HG02943 (cell line): ENCODE measurements around the gene ABCG1.
A peak's percentile ranks its signal among the peaks of the same experiment; 100 is the strongest.

Experiments used
- ATAC-seq: cut with Tn5 transposase; IDR thresholded peaks from one replicate; pipeline ENCODE4 v1.9.1; 2021; ENCODE audit warnings: mild to moderate bottlenecking, low read depth, moderate library complexity; ENCODE audit not compliant: unreplicated experiment

The ABCG1 gene

GRCh38 chr21:42230178-42230577 is 11.2 kb downstream of the ABCG1 start:
- ATAC-seq, result no peak

GRCh38 chr21:42230636-42231035 is 11.7 kb downstream of the ABCG1 start:
- no peak for ATAC-seq

- ATAC-seq, result no peak
Observed at GRCh38 chr21:42231756-42232155, 12.8 kb downstream of the ABCG1 start.

- no peak for ATAC-seq
Observed at GRCh38 chr21:42232176-42232825, 13.4 kb downstream of the ABCG1 start.

GRCh38 chr21:42233067-42233961 is 14.4 kb downstream of the ABCG1 start:
- peak; percentile 38 for ATAC-seq

- no peak for ATAC-seq
Observed at GRCh38 chr21:42234041-42234440, 15.1 kb downstream of the ABCG1 start.

- ATAC-seq, result no peak
Observed at GRCh38 chr21:42234464-42235241, 15.7 kb downstream of the ABCG1 start.

- ATAC-seq, result no peak
Observed at GRCh38 chr21:42235593-42235992, 16.7 kb downstream of the ABCG1 start.

GRCh38 chr21:42236014-42236413 is 17.1 kb downstream of the ABCG1 start:
- ATAC-seq, result no peak

GRCh38 chr21:42236693-42237092 is 17.8 kb downstream of the ABCG1 start:
- no peak for ATAC-seq

- no peak for ATAC-seq
Observed at GRCh38 chr21:42237161-42237560, 18.2 kb downstream of the ABCG1 start.

- ATAC-seq, result no peak
Observed at GRCh38 chr21:42237577-42237976, 18.6 kb downstream of the ABCG1 start.

GRCh38 chr21:42238185-42238934 is 19.4 kb downstream of the ABCG1 start:
- ATAC-seq, result no peak

GRCh38 chr21:42239556-42239955 is 20.6 kb downstream of the ABCG1 start:
- no peak for ATAC-seq

GRCh38 chr21:42239973-42240372 is 21.0 kb downstream of the ABCG1 start:
- ATAC-seq, result no peak

- no peak for ATAC-seq
Observed at GRCh38 chr21:42242611-42243010, 23.7 kb downstream of the ABCG1 start.

- no peak for ATAC-seq
Observed at GRCh38 chr21:42243026-42243425, 24.1 kb downstream of the ABCG1 start.

- no peak for ATAC-seq
Observed at GRCh38 chr21:42245331-42246193, 26.6 kb downstream of the ABCG1 start.

- no peak for ATAC-seq
Observed at GRCh38 chr21:42247716-42248115, 28.8 kb downstream of the ABCG1 start.
